ENCODE data around the gene SPEF1. TPM values are rescaled to one million over a fixed set of nuclear protein-coding genes. Genes with fewer than 3 reads are reported as not detected.

SPEF1 gene
- total and polyA plus RNA-seq, 10 of the 15 experiments (the other 5 are each of a cell fraction or from before 2014, with no cell fraction given) = 0.12 TPM; not detected in 9

- TF ChIP-seq ZNF687 (IDR thresholded peaks at IDR 0.05) (no peak), ZNF384 (IDR thresholded peaks at IDR 0.05; ENCODE audit: borderline replicate concordance, low read depth, low read length) (no peak), YBX1 (IDR thresholded peaks at IDR 0.05) (no peak), NR2C2 (IDR thresholded peaks at IDR 0.05; ENCODE audit: borderline replicate concordance, control insufficient read depth, insufficient read length, low read depth) (no peak), USF2 (IDR thresholded peaks at IDR 0.05; ENCODE audit: borderline replicate concordance, low read depth, low read length) (no peak), PAX5 (IDR thresholded peaks at IDR 0.05; ENCODE audit: borderline replicate concordance, low read depth, low read length) (no peak), SMAD1 (IDR thresholded peaks at IDR 0.05; ENCODE audit: low read depth, partially characterized antibody) (no peak), HDGF (IDR thresholded peaks at IDR 0.05) (no peak), ASH2L (IDR thresholded peaks at IDR 0.05; ENCODE audit: borderline replicate concordance, low read depth) (0 out of 2 replicates have a peak, but pooled peaks have one; percentile 5), CHD2 (IDR thresholded peaks at IDR 0.05; ENCODE audit: borderline replicate concordance, low read depth, low read length) (no peak), CHD1 (IDR thresholded peaks at IDR 0.05; ENCODE audit: low read depth, low read length) (no peak)
These were observed 39.9 kb upstream of the SPEF1 start (continued) for GRCh38 chr20:3820901-3821727.
